GM18909 (cell line): ENCODE data around the gene PRRG1.
"Not testable (repeated sequence)": the region's sequence is repeated elsewhere in the genome, so short reads cannot be mapped to it uniquely, and the experiment has no call there.

Source experiments
- ATAC-seq: cut with Tn5 transposase; IDR thresholded peaks from one replicate; pipeline ENCODE4 v1.9.1; 2021; ENCODE audit warnings: mild to moderate bottlenecking; ENCODE audit not compliant: unreplicated experiment, poor library complexity

PRRG1 gene

DNA sequence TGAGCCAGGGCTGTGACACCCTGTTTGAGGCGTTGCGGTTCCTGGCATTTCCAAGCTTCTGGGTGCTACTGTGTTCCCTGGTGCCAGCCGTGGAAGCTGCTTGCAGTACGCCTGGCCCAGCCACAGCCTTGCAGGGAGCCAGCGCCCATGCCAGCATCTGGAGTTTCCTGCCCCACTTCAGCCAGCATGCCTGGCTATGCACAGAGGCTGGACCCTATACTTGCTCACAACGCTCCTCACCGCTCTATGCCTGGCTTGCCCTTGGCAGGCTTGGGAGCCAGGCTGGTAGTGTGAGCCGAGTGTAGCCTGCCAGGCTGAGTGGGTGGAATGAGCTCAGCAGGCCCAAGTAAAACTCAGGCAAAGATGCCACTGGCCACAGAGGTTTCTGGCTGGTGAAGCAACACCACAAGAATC is 22.4 kb downstream of the PRRG1 start:
- ATAC-seq: no peak

DNA sequence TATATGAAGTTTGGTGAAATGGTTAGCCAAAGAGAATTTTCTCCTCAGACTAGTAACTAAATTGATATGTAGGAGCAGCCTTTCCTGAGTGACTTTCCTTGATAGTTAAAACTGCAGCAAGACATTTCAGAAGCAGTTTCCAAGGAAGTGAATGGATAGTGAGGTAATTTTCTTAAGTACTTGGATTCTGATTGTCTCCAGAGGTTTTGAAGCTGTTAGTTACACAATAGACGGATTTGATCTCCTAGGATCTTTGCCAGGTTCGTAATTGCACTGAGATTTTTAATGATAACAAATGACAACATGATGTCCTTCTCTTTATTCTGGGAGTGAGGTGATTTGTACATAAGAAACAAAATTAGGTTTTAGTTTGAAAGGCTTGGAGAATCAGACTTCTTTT is 29.2 kb downstream of the PRRG1 start:
- ATAC-seq: no peak

DNA sequence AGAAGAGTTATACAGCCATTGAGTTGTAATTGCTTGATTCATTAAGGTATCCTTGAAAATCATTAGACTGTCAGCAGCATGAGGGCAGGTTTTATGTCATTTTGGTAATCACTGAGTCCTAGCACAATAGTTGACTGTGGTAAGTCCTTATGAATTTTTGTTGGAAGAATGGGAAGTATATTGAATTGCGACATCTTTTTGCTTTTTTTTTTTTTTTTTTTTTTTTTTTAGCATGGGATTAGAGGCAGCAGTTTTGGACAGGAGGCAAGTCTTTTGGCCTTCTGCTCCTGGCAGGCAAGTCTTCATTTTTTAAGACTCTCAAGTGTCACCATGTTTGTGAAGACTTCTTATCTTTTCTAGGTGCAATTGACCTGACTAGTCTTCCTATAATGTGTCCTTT is 29.7 kb downstream of the PRRG1 start:
- ATAC-seq: no peak

DNA sequence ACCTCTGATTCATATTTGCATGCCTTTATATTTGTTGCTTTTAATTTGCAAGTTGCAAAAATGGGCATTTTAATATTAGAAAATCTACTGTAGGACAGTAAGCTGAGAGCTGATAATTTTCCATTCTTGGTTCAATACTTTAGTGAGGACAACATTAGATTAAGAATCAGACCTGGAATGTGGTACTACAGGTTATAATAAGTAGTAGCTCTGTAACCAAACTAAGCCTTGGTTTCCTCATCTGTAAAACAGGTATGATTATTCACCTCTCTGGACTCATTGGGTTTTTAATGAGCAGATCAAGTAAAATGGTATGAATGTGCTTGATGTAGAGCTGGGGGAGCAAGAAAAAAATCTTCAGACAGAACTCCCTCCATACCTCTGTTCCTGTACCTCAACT is 31.1 kb downstream of the PRRG1 start:
- ATAC-seq: no peak

DNA sequence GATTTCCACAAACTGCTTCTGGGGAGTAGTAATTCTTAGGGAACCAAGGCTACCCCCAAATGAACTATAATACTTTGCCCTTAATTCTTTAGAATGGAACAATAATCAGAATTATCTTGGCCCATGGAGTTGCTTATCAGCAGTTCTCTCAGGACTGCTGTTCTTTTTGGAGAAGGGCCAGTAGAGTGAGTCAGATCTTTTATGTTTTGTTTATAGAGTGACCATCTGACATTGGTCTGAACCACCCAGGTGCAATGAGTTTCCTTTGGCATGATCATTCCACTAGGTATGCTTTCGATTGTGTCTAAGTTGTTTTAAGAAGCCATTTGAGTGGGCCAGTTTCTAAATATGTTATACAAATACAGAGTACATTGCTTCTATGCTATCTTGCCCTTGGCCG is 31.8 kb downstream of the PRRG1 start:
- no peak for ATAC-seq

DNA sequence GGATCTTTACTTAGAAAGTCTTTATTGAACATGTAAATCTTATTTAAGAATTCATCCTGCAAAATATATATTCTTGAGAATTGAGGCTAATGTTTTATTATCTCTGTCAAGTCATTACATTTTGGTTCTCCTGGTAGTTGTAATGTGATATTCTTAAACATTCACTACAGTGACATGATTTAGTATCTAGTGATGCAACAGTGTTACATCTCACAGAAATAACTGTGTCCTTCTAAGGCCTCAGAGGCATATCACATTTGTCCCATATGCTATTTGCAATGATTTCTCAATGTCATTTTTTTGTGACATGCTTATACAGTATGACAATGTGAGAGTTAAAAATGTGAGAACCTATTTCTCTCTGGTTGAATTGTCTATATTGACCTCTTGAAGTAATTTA is 34.1 kb downstream of the PRRG1 start:
- ATAC-seq: no peak

DNA sequence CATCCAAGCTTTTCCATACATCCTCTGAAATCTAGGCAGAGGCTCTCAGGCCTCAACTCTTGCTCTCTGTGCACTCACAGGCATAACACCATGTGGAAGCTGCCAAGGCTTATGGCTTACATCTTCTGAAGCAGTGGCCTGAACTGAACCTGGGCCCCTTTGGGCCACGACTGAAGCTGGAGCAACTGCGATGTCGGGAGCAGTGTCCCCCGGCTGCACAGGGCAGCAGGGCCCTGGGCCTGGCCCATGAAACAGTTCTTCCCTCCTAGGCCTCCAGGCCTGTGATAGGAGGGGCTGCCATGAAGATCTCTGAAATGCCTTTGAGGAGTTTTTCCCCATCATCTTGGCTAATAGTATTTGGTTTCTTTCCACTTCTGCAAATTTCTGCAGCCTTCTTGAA is 39.2 kb downstream of the PRRG1 start:
- ATAC-seq: no peak

DNA sequence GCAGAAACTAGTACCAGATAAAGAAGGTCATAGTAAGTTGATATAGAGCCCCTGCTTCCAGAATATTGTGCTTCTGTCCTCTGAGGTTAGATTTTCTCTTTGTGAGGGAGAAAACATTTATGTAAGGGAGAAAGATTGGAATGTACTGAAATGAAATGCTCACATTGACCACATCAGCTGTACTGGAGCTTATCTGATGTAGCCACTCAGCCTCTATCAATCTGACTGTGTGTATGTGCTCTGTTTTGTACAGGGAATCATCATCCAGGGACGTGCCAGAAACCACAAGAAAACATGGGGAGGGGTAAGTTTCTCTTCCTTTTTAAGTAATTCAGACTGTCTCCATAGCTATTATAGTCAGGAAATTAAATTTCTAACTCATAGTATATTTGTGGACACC is 56.8 kb downstream of the PRRG1 start:
- no peak for ATAC-seq

DNA sequence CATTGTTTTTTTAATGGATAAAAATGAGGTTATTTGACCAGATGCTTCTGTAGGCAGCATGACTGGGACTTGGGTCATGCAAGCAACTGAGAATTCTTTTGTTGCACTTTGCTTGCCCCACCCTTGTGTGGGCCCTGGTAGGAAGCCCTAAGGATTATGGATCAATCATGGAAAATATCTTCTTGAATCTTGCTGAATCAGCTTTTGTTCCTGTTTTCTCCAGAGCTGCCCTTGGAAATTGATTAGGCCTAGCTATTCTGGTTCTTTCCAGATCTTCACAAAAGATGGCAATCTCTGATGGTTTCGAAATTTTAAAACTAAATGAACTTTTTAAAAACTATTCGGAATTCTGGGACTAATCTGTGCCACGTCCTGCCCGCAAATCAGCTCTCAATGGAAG is 58.6 kb downstream of the PRRG1 start:
- ATAC-seq: no peak

DNA sequence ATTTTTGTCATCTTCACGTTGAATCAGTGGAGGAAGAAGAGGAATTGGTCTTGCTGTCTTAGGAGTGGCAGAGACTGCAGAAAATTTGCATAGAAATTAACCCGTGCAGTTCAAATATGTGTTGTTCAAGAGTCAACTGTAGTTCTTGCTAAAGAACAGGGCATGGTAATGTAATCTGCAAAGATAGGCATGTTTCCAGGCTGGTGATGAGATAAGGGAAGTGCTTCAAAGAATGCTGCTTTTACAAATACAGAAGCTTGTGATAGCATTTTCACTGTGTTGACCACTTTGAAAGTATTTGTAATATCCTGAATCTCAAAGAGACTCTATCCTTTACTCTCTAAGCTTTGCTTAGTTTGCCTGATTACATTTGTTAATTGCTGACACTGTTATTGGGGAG is 60.1 kb downstream of the PRRG1 start:
- ATAC-seq: no peak

DNA sequence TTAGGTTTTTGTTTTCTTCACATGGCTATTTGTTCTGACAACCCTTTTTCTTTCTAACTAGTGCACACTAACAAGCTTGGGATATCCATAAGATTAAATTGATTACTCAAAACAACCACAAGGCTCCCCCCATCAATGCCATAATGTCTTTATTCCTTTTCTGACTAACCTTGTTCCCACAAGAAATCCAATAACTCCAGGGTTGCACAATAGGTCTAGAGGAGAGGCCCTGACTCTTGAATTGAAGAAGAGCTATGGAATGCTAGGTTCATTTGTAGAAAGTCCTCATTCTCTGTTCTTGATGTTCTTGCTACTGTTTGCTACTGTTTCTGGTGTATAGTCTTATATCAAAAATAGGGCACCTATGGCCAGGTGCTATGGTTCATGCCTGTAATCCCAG is 71.0 kb downstream of the PRRG1 start:
- no peak for ATAC-seq

DNA sequence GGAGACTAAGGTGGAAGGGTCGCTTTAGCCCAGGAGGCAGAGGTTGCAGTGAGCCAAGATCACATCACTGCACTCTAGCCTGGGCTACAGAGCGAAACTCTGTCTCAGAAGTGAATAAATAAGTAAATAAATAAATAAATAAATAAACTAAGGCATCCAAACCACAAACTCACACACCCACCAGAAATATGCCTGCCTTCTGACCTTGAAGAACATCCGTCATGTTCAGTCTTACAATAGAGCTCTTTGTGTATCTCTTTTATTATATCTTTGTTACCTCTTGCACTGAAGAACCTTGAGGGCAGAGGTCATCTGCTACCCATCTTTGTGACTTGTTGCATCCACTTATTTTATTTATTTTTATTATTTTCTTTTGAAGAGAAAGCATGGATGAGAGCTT is 71.6 kb downstream of the PRRG1 start:
- ATAC-seq: no peak

DNA sequence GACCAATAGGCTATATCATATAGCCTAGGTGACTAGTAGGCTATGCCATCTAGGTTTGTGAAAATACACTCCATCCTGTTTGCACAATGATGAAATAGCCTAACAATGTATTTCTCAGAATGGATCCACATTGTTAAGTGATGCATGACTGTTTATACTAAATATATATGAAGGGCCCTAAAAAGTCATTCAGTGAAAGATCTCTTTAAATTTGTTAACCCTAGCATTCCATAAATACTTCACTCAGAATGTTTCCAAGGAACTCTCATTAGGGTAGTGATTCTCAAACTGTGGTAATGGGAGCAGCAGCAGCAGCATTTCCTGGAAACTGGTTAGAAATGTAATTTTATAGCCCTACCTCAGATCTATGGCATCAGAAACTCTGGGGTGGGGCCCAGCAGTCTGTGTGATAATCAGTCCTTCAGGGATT is 74.9 kb downstream of the PRRG1 start:
- ATAC-seq: no peak

DNA sequence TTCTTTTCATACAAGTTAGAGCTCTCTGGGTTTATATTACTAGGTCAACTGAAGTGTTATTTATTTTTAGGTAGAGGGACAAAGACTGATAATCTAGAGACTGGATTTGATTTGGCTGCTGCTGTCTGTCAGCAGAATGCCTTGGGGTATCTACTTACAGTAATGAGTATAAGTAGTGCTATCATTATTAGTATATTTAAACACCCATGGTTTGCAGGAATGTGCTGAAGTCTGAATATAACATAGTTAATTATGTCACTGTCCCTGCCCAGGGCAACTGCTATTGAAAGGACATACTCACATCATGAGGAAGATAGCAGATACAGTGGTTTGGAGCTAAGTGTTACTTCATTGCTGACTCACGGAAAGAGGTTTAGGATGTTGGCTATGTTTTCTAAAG is 76.2 kb downstream of the PRRG1 start:
- no peak for ATAC-seq

DNA sequence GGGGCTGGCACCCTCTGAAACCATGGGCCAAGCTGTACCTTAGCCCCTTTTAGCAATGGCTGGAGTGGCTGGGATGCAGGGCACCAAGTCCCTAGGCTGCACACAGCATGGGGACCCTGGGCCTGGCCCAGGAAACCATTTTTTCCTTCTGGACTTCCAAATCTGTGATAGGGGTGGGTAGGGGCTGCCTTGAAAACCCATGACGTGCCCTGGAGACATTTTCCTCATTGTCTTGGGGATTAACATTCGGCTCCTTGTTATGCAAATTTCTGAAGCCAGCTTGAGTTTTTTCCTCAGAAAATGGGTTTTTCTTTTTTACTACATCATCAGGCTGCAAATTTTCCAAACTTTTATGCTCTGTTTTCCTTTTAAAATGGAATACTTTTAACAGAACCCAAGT is 79.8 kb downstream of the PRRG1 start:
- ATAC-seq: not testable (repeated sequence)

DNA sequence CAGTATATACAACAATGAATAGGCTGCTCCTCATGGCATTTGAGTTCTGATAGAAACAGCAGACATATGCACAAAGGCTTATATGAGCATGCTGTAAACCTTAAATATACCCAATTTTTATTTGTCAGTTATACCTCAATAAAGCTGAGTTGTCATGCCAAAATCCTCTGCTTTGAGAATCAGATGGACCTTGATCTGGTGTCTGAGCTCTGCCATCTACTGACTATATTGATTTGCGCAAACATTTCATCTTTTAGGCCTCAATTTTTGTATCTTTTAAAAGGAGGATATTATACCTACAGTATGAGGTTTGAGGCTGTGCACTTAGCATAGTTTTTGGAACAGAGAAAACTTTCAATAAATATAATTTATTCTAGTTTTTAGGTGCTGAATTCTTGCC is 85.2 kb downstream of the PRRG1 start:
- ATAC-seq: no peak

DNA sequence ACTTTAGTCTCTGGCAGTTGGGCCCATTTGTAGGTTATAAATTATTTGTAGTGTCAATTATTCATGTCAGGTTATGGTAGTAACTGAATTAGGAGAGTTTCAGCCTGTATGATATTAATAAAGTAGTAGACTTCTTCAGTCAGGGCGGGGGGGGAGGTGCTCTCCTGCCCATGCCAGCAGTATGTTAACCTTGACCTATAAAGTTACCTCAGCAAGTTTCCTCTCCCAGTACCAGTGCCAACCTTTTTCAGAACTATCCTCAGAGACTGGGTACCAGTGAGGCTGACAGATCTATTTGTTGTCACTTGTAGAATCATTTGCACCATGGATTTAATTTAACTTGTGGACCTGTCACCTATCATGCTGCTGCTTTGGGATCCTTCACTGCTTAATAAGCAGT is 88.0 kb downstream of the PRRG1 start:
- no peak for ATAC-seq

DNA sequence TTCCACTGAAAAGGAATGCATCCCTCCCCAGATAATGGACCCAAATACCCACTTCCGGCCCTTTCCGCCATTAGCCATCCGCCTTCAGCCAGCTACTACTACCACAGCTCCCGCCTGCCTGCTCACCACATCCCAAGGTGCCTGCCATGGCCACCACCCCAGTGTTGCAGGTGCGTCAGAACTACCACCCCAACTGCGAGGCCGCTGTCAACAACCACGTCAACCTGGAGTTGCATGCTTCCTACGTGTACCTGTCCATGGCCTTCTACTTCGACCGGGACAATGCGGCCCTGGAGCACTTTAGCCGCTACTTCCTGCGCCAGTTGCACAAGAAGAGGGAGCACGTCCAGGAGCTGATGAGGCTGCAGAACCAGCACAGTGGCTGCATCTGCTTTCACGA is 92.2 kb downstream of the PRRG1 start:
- ATAC-seq: no peak

DNA sequence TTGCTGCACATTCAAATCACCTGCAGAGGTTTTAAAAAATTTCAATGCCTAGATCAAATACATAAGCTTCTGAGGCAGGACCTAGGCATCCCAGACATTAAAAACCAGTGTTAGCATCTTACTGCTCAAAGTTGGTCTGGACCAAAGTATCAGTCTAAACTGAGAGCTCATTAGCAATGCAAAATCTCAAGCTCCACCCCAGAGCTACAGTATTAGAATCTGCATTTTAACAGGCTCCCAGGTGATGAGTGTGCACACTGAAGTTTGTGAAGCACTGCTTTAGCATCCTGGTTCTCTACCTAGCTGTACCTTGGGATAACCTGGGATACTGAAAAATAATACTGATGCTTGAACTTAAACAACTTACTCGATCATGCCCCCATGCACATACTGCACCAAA is 96.0 kb downstream of the PRRG1 start:
- ATAC-seq: no peak

DNA sequence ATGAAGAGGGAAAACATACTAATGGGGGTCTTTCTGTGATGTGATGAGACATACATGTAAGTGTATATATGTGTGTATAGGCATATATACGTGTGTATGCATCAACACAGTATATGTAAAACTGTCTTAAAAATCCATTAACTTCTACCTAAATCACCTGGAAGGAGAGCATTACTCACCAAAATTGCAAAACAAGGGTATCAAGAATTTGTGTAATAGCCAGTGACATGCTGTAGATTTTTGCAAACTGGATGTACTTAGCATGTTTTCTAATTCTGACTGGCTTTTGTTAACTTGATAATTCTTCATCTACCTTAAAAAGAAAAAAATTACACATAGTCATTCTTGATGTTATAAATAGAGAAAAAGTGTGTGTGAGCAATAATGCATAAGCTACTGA is 104.7 kb downstream of the PRRG1 start:
- ATAC-seq: no peak

DNA sequence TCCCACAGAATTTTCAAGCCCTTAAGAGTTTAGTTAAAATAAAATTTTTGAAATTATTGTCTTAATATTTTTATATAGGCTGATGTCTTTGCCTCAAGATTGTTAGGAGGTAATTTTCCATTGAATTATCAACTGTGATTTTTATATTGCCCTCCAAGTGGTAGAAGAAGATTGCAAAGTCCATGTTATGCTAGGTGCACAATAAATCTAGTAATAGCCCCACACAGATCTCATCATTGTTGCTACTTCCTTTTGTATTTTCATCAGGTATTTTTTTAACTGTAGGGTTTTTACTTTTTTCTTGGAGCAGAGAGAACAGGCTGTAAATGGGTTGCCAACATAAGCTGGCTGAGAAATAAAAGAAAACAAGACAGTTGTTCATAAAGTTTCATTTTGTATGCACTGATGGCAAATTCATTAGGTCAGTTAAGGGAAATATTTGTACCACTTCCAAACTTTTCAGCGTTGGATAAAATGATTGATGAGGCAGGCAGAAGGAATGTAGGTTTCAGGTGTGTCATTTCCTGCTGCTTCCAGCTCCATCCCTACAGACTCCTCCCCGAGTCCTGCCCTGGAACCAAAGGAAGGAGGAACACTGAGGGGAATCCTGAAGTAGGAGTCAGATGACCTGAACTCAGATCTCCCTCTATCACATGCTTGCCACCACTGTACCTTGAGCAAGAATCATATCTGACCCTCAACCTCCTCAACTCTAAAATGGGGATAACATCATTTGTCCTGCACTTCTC is 105.5 kb downstream of the PRRG1 start:
- no peak for ATAC-seq

DNA sequence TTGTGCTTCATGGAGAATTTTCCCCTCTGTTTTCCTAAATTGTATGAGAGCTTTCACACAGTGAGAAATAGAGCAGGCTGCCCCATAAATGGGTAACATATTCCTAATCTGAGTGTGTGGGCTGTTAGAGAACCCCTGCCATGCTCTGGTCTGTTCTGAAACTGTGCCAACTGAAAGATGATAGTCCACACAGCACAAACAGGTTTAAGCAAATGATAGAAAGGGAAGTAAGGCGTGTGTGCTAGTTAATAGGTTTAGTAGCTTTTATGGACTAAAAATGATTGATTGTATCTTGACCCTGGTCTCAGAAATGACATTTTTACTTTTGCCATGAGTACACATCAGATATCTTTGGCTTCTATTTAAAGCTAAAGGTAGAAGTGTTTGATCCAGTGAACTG is 106.2 kb downstream of the PRRG1 start:
- ATAC-seq: no peak

DNA sequence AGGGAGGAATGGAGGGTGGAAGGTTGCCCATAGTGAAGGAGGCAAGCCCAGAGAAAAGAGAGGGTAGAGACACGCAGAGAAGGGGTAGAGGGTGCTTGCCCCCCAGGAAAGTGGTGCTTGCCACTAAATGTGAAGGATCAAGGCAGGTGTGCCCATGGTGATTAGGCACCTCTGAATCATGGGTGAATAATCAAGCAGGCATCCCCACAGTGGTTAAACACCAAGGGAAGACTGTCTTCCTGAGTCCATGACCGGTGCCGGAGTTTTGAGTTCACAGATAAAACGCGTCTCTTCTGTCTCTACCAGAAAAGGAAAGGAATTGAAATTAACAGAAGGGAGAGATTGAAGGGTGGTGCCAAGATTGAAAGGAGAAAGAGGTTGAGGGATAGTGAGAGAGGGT is 111.1 kb downstream of the PRRG1 start:
- not testable (repeated sequence) for ATAC-seq
